H9 (cell line): ENCODE data around the gene ZCCHC3. TPM values are rescaled to one million over a fixed set of nuclear protein-coding genes. Genes with fewer than 3 reads are reported as not detected.
"Not testable (repeated sequence)": the region's sequence is repeated elsewhere in the genome, so short reads cannot be mapped to it uniquely, and the experiment has no call there.

Experiments used
- DNase-seq: peaks from one replicate; pipeline ENCODE4 v3.0.0-alpha.2; 2017
- H2AFZ ChIP-seq: one replicate; pipeline ENCODE4 v1.6.1; 2013; ENCODE audit warnings: mild to moderate bottlenecking, low read length, control low read depth, moderate library complexity
- H2AK5ac ChIP-seq: 2 replicates; pipeline ENCODE4 v1.6.1; 2013; ENCODE audit warnings: low read length, control low read depth, mixed read lengths; ENCODE audit not compliant: insufficient read length
- H2BK120ac ChIP-seq: one replicate; pipeline ENCODE4 v1.6.1; 2013; ENCODE audit warnings: low read depth, mild to moderate bottlenecking, low read length, control low read depth, inconsistent platforms; ENCODE audit not compliant: poor library complexity, severe bottlenecking
- H2BK12ac ChIP-seq: 2 replicates; pipeline ENCODE4 v1.6.1; 2013; ENCODE audit warnings: low read length, control low read depth, mixed read lengths, low read depth; ENCODE audit not compliant: insufficient read length
- H2BK15ac ChIP-seq: 2 replicates; pipeline ENCODE4 v1.6.1; 2013; ENCODE audit warnings: low read depth, low read length, control low read depth
- H2BK20ac ChIP-seq: one replicate; pipeline ENCODE4 v1.6.1; 2013; ENCODE audit warnings: low read depth, mild to moderate bottlenecking, low read length, control low read depth, inconsistent platforms; ENCODE audit not compliant: poor library complexity, severe bottlenecking
- H2BK5ac ChIP-seq: 2 replicates; pipeline ENCODE4 v1.6.1; 2013; ENCODE audit warnings: low read length, control low read depth, mixed read lengths; ENCODE audit not compliant: insufficient read length
- H3K14ac ChIP-seq: 2 replicates; pipeline ENCODE4 v1.6.1; 2013; ENCODE audit warnings: low read length, control low read depth; ENCODE audit not compliant: insufficient read depth
- H3K18ac ChIP-seq: 2 replicates; pipeline ENCODE4 v1.6.1; 2013; ENCODE audit warnings: low read depth, mild to moderate bottlenecking, mixed read lengths, low read length, control low read depth; ENCODE audit not compliant: insufficient read length
- H3K23ac ChIP-seq: 2 replicates; pipeline ENCODE4 v1.6.1; 2013; ENCODE audit warnings: low read length, control low read depth, mixed read lengths, low read depth; ENCODE audit not compliant: insufficient read length
- H3K23me2 ChIP-seq: 2 replicates; pipeline ENCODE4 v1.6.1; 2013; ENCODE audit warnings: low read depth, mild to moderate bottlenecking, mixed read lengths, low read length, control low read depth; ENCODE audit not compliant: insufficient read length, poor library complexity, severe bottlenecking
- H3K27ac ChIP-seq: 2 replicates; pipeline ENCODE4 v1.5.1; 2013; ENCODE audit warnings: low read length, control low read depth, mixed read lengths, low read depth; ENCODE audit not compliant: insufficient read length
- H3K27me3 ChIP-seq: 2 replicates; pipeline ENCODE4 v1.6.1; 2013; ENCODE audit warnings: low read length, control low read depth, inconsistent platforms; ENCODE audit not compliant: insufficient read depth
- H3K4ac ChIP-seq: 2 replicates; pipeline ENCODE4 v1.6.1; 2013; ENCODE audit warnings: low read depth, mild to moderate bottlenecking, control low read depth, inconsistent platforms, low read length, moderate library complexity
- H3K4me1 ChIP-seq: 2 replicates; pipeline ENCODE4 v1.6.1; 2013; ENCODE audit warnings: low read length, control low read depth, inconsistent platforms; ENCODE audit not compliant: insufficient read depth
- H3K4me2 ChIP-seq: 2 replicates; pipeline ENCODE4 v1.6.1; 2013; ENCODE audit warnings: low read length, control low read depth, mixed read lengths; ENCODE audit not compliant: insufficient read length, insufficient read depth
- H3K56ac ChIP-seq: 2 replicates; pipeline ENCODE4 v1.6.1; 2013; ENCODE audit warnings: low read depth, mild to moderate bottlenecking, mixed read lengths, low read length, control low read depth; ENCODE audit not compliant: insufficient read length
- H3K79me1 ChIP-seq: 2 replicates; pipeline ENCODE4 v1.6.1; 2013; ENCODE audit warnings: low read depth, mild to moderate bottlenecking, moderate library complexity, low read length, control low read depth, inconsistent platforms; ENCODE audit not compliant: insufficient read depth, poor library complexity, severe bottlenecking
- H3K79me2 ChIP-seq: 2 replicates; pipeline ENCODE4 v1.6.1; 2013; ENCODE audit warnings: low read length, control low read depth, inconsistent platforms; ENCODE audit not compliant: insufficient read depth
- H3K9ac ChIP-seq: 2 replicates; pipeline ENCODE4 v1.6.1; 2013; ENCODE audit warnings: low read length, control low read depth, mixed read lengths; ENCODE audit not compliant: insufficient read length; ENCODE audit errors: extremely low read depth
- H3K9me3 ChIP-seq: one replicate; pipeline ENCODE4 v1.6.1; 2013; ENCODE audit warnings: low read depth, low read length, inconsistent platforms; ENCODE audit not compliant: control insufficient read depth
- H3T11ph ChIP-seq: one replicate; pipeline ENCODE4 v1.6.1; 2013; ENCODE audit warnings: mild to moderate bottlenecking, low read length, control low read depth, inconsistent platforms
- H4K20me1 ChIP-seq: one replicate; pipeline ENCODE4 v1.6.1; 2013; ENCODE audit not compliant: control insufficient read depth, insufficient read length, insufficient read depth
- H4K5ac ChIP-seq: 2 replicates; pipeline ENCODE4 v1.6.1; 2013; ENCODE audit warnings: low read depth, mild to moderate bottlenecking, mixed read lengths, low read length, control low read depth; ENCODE audit not compliant: insufficient read length
- H4K8ac ChIP-seq: replicated peaks from 2 replicates; pipeline ENCODE4 v1.6.1; 2013; ENCODE audit warnings: low read length, control low read depth, mixed read lengths, low read depth; ENCODE audit not compliant: insufficient read length
- H4K91ac ChIP-seq: 2 replicates; pipeline ENCODE4 v1.6.1; 2013; ENCODE audit warnings: low read depth, mild to moderate bottlenecking, moderate library complexity, mixed read lengths, low read length, control low read depth; ENCODE audit not compliant: insufficient read length
- H3K27ac Mint-ChIP-seq, 3 experiments: 2 replicates in 2 of 3; 3 replicates in 1 of 3; pipeline ENCODE4 v1.8.0; 2020 to 2021; ENCODE audit warnings: mixed read lengths in 3 of 3, mild to moderate bottlenecking in 1 of 3, moderate library complexity in 1 of 3
- H3K27me3 Mint-ChIP-seq: 2 replicates; pipeline ENCODE4 v1.8.0; 2021; ENCODE audit warnings: low read depth, mild to moderate bottlenecking, moderate library complexity, mixed read lengths
- H3K36me3 Mint-ChIP-seq, 3 experiments: 2 replicates in 2 of 3; 3 replicates in 1 of 3; pipeline ENCODE4 v1.8.0; 2020 to 2021; ENCODE audit warnings: low read depth in 3 of 3, mixed read lengths in 3 of 3; ENCODE audit not compliant: insufficient read depth in 1 of 3
- H3K4me1 Mint-ChIP-seq, 2 experiments: 2 replicates each; pipeline ENCODE4 v1.8.0; 2020; ENCODE audit warnings: mixed read lengths in 2 of 2
- H3K4me3 Mint-ChIP-seq, 2 experiments: 2 replicates in 1 of 2; 3 replicates in 1 of 2; pipeline ENCODE4 v1.8.0; 2020 to 2021; ENCODE audit warnings: mild to moderate bottlenecking in 2 of 2, mixed read lengths in 2 of 2, moderate library complexity in 1 of 2
- H3K9me3 Mint-ChIP-seq, 2 experiments: 2 replicates in 1 of 2; 3 replicates in 1 of 2; pipeline ENCODE4 v1.8.0; 2020; ENCODE audit warnings: mild to moderate bottlenecking in 2 of 2, mixed read lengths in 2 of 2, moderate library complexity in 1 of 2
- WGBS: extraction: QIAGEN DNeasy Blood & Tissue Kit; methylation state at CpG from one replicate; pipeline ENCODE4 v1.1.7; 2013; ENCODE audit warnings: missing lambda C conversion rate, low lambda C conversion rate, mixed read lengths; ENCODE audit not compliant: insufficient read length; ENCODE audit errors: extremely low coverage; 5-methylcytosine and 5-hydroxymethylcytosine counted together
- total RNA-seq: library from RNA; stranded (reverse); gene quantifications from 2 replicates; pipeline ENCODE4 v1.2.1, GENCODE V29; 2021
- TF ChIP-seq, protein P1 (sequence below): fragments of 200-600 bp; sonication (generic); conservative IDR thresholded peaks from 3 replicates; pipeline ENCODE4 v1.8.0; 2021; ENCODE audit warnings: antibody characterized with exemption, mild to moderate bottlenecking

Gene ZCCHC3
- total RNA-seq, 1 experiment from 2014 or later, result 41.3 TPM

DNA sequence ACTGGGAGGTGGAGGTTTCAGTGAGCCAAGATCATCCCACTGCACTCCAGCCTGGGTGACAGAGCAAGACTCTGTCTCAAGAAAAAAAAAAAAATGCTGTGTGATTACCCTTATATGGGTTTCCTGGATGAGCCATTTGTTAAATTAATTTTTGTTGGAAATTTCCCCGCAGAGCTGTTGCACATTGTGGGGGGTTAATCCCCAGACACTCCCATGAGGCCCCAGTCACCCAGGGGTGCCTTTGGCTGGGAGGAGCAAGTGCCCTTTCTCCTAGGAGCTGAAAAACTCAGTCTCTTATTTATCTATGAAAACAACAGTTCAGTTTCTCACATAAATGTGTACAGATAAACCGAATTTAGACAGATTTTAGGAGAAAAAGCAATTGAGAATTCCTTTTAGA, 44.6 kb upstream of the ZCCHC3 start:
- Histone ChIP-seq H2BK12ac (no peak overlapping the region), H4K20me1 (no peaks in the 10 kb centered on the region), H3K18ac (no peak overlapping the region), H2AK5ac (no peak overlapping the region), H3K4me2 (no peak overlapping the region), H4K91ac (no peak overlapping the region), H3K79me2 (no peaks in the 10 kb centered on the region), H4K8ac (no peak overlapping the region), H3K9ac (no peak overlapping the region), H3K23me2 (no peaks in the 10 kb centered on the region), H2BK15ac (no peak overlapping the region), H3K14ac (no peak overlapping the region), H2AFZ (no peak overlapping the region), H3T11ph (no peak overlapping the region), H2BK120ac (no peak overlapping the region), H3K27me3 (peaks cover 47% of the 10 kb centered on the region), H3K79me1 (no peaks in the 10 kb centered on the region), H2BK5ac (no peak overlapping the region), H3K23ac (no peak overlapping the region), H3K56ac (no peak overlapping the region), H3K27ac (no peak overlapping the region), H2BK20ac (no peak overlapping the region), H3K4ac (no peak overlapping the region), H3K4me1 (no peaks in the 10 kb centered on the region), H4K5ac (no peak overlapping the region), H3K9me3 (peaks cover 4% of the 10 kb centered on the region)
- Mint-ChIP-seq H3K4me1 (peaks cover 11 to 12% of the 10 kb centered on the region in 2 experiments), H3K36me3 (no peaks in the 10 kb centered on the region; a peak in 1 of 7 replicates), H3K9me3 (peaks cover 9 to 10% of the 10 kb centered on the region in 2 experiments; a peak in 4 of 5 replicates), H3K4me3 (no peak overlapping the region), H3K27ac (no peak overlapping the region), H3K27me3 (peaks cover 95% of the 10 kb centered on the region)
- no peak for DNase-seq
- TF ChIP-seq, protein P1, sequence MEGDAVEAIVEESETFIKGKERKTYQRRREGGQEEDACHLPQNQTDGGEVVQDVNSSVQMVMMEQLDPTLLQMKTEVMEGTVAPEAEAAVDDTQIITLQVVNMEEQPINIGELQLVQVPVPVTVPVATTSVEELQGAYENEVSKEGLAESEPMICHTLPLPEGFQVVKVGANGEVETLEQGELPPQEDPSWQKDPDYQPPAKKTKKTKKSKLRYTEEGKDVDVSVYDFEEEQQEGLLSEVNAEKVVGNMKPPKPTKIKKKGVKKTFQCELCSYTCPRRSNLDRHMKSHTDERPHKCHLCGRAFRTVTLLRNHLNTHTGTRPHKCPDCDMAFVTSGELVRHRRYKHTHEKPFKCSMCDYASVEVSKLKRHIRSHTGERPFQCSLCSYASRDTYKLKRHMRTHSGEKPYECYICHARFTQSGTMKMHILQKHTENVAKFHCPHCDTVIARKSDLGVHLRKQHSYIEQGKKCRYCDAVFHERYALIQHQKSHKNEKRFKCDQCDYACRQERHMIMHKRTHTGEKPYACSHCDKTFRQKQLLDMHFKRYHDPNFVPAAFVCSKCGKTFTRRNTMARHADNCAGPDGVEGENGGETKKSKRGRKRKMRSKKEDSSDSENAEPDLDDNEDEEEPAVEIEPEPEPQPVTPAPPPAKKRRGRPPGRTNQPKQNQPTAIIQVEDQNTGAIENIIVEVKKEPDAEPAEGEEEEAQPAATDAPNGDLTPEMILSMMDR, result no peak
- no CpG with 5 or more reads among the region's 2 CpGs for WGBS

DNA sequence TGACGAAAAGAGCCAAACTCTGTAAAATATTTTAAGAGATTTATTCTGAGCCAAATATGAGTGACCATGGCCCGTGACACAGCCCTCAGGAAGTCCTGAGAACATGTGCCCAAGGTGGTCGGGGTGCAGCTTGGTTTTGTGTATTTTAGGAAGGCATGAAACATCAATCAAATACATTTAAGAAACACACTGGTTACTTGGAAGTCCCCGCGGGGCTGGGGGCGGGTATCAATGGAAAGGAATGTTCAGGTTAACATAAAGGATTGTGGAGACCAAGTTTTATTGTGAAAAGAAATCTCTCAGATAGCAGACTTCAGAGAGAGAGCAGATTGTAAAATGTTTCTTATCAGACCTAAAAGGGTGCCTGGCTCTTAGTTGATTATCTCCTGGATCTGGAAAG, 43.9 kb upstream of the ZCCHC3 start:
- H2AFZ ChIP-seq, H3K23ac ChIP-seq, H3K4me1 ChIP-seq, H3K18ac ChIP-seq, H3K4me3 Mint-ChIP-seq, H3K79me2 ChIP-seq, H2BK12ac ChIP-seq, H3K9me3 Mint-ChIP-seq, H3K23me2 ChIP-seq, H3T11ph ChIP-seq, H4K91ac ChIP-seq, H4K20me1 ChIP-seq, H2AK5ac ChIP-seq, H4K8ac ChIP-seq, H3K9ac ChIP-seq, H3K56ac ChIP-seq, H3K27ac Mint-ChIP-seq, H3K4me2 ChIP-seq, DNase-seq, H3K79me1 ChIP-seq, H3K9me3 ChIP-seq, H3K36me3 Mint-ChIP-seq, H3K14ac ChIP-seq, H2BK5ac ChIP-seq, H4K5ac ChIP-seq, H3K4ac ChIP-seq, H2BK120ac ChIP-seq, H2BK20ac ChIP-seq, H2BK15ac ChIP-seq, H3K27ac ChIP-seq: not testable (repeated sequence)
- H3K4me1 Mint-ChIP-seq, result peaks cover 11 to 14% of the 10 kb centered on the region in 2 experiments
- H3K27me3 Mint-ChIP-seq, result peaks cover 96% of the 10 kb centered on the region
- no CpG with 5 or more reads among the region's 6 CpGs for WGBS
- H3K27me3 ChIP-seq, result peaks cover 52% of the 10 kb centered on the region
